Muscle layer of duodenum (tissue), 2 donors: ENCODE measurements around the gene POU2F1.
A peak's percentile ranks its signal among the peaks of the same experiment; 100 is the strongest.
"Not testable (repeated sequence)": the region's sequence is repeated elsewhere in the genome, so short reads cannot be mapped to it uniquely, and the experiment has no call there.

Experiments used
- H3K27ac ChIP-seq: one replicate; pipeline ENCODE4 v1.7.0; 2013; ENCODE audit warnings: mild to moderate bottlenecking, low read length
- H3K27me3 ChIP-seq: one replicate; pipeline ENCODE4 v1.7.0; 2013; ENCODE audit warnings: low read depth, mild to moderate bottlenecking, control low read depth, low read length
- H3K36me3 ChIP-seq, 2 donors: one replicate each; pipeline ENCODE4 v1.7.0; 2013; ENCODE audit warnings: low read length in 2 of 2, control low read depth in 1 of 2, mild to moderate bottlenecking in 1 of 2; ENCODE audit not compliant: insufficient read depth in 2 of 2, control insufficient read depth in 1 of 2
- H3K4me1 ChIP-seq, 2 donors: one replicate each; pipeline ENCODE4 v1.7.0; 2013; ENCODE audit warnings: low read length in 2 of 2, mild to moderate bottlenecking in 2 of 2, control low read depth in 1 of 2, moderate library complexity in 1 of 2; ENCODE audit not compliant: insufficient read depth in 2 of 2, control insufficient read depth in 1 of 2
- H3K4me3 ChIP-seq, 2 donors: one replicate each; pipeline ENCODE4 v1.7.0; 2013; ENCODE audit warnings: low read length in 2 of 2, low read depth in 1 of 2, mild to moderate bottlenecking in 1 of 2
- H3K9me3 ChIP-seq, 2 donors: one replicate each; pipeline ENCODE4 v1.7.0; 2013; ENCODE audit warnings: low read length in 2 of 2, control low read depth in 1 of 2, mild to moderate bottlenecking in 1 of 2; ENCODE audit not compliant: control insufficient read depth in 1 of 2
- donor health status: healthy.

The POU2F1 gene

GRCh38 chr1:167301355-167301754 is 80.7 kb downstream of the POU2F1 start:
- no peaks in the 10 kb centered on the region for H3K36me3 ChIP-seq

GRCh38 chr1:167304165-167304564 is 83.5 kb downstream of the POU2F1 start:
- Histone ChIP-seq H3K9me3 (no peaks in the 10 kb centered on the region), H3K36me3 (no peaks in the 10 kb centered on the region), H3K27me3 (no peaks in the 10 kb centered on the region), H3K27ac (no peak overlapping the region), H3K4me1 (peaks cover 0 to 8% of the 10 kb centered on the region in 2 donors), H3K4me3 (no peak overlapping the region)

More at GRCh38 chr1:167301355-167301754, 80.7 kb downstream of the POU2F1 start:
- no peak overlapping the region for H3K27ac ChIP-seq
- H3K4me3 ChIP-seq: no peak overlapping the region
- peaks cover 0 to 8% of the 10 kb centered on the region in 2 donors for H3K4me1 ChIP-seq
- H3K27me3 ChIP-seq: no peaks in the 10 kb centered on the region
- no peaks in the 10 kb centered on the region for H3K9me3 ChIP-seq

- no peaks in the 10 kb centered on the region for H3K27me3 ChIP-seq
- H3K9me3 ChIP-seq: no peaks in the 10 kb centered on the region
- H3K4me3 ChIP-seq: no peak overlapping the region
- no peaks in the 10 kb centered on the region for H3K36me3 ChIP-seq
- H3K27ac ChIP-seq: no peak overlapping the region
- peaks cover 0 to 8% of the 10 kb centered on the region in 2 donors for H3K4me1 ChIP-seq
Measured at GRCh38 chr1:167305059-167305705, 84.5 kb downstream of the POU2F1 start.

- H3K4me3 ChIP-seq: no peak overlapping the region
- no peaks in the 10 kb centered on the region for H3K9me3 ChIP-seq
- H3K36me3 ChIP-seq: no peaks in the 10 kb centered on the region
- H3K27me3 ChIP-seq: no peaks in the 10 kb centered on the region
- H3K27ac ChIP-seq: no peak overlapping the region
- peaks cover 0 to 8% of the 10 kb centered on the region in 2 donors for H3K4me1 ChIP-seq
Measured at GRCh38 chr1:167305706-167306277, 85.1 kb downstream of the POU2F1 start.

- no peak overlapping the region for H3K27ac ChIP-seq
- peaks cover 0 to 4% of the 10 kb centered on the region in 2 donors for H3K4me1 ChIP-seq
- no peaks in the 10 kb centered on the region for H3K9me3 ChIP-seq
- no peak overlapping the region for H3K4me3 ChIP-seq
- no peaks in the 10 kb centered on the region for H3K36me3 ChIP-seq
- no peaks in the 10 kb centered on the region for H3K27me3 ChIP-seq
Measured at GRCh38 chr1:167310732-167311131, 90.0 kb downstream of the POU2F1 start.

- H3K36me3 ChIP-seq: peaks cover 0 to 6% of the 10 kb centered on the region in 2 donors
- H3K4me3 ChIP-seq: no peak overlapping the region
- H3K27me3 ChIP-seq: no peaks in the 10 kb centered on the region
- H3K27ac ChIP-seq: no peak overlapping the region
- peaks cover 0 to 3% of the 10 kb centered on the region in 2 donors for H3K9me3 ChIP-seq
- H3K4me1 ChIP-seq: no peaks in the 10 kb centered on the region
Measured at GRCh38 chr1:167312871-167313270, 92.2 kb downstream of the POU2F1 start.

- no peaks in the 10 kb centered on the region for H3K27me3 ChIP-seq
- no peaks in the 10 kb centered on the region for H3K4me1 ChIP-seq
- H3K36me3 ChIP-seq: peaks cover 0 to 6% of the 10 kb centered on the region in 2 donors
- H3K27ac ChIP-seq: no peak overlapping the region
- H3K4me3 ChIP-seq: no peak overlapping the region
- peaks cover 0 to 14% of the 10 kb centered on the region in 2 donors for H3K9me3 ChIP-seq
Measured at GRCh38 chr1:167314671-167315070, 94.0 kb downstream of the POU2F1 start.

GRCh38 chr1:167317463-167317862 is 96.8 kb downstream of the POU2F1 start:
- H3K4me1 ChIP-seq: no peaks in the 10 kb centered on the region
- no peak overlapping the region for H3K4me3 ChIP-seq
- no peak overlapping the region for H3K27ac ChIP-seq
- H3K9me3 ChIP-seq: peaks cover 5 to 35% of the 10 kb centered on the region in 2 donors
- peaks cover 0 to 12% of the 10 kb centered on the region in 2 donors for H3K36me3 ChIP-seq
- H3K27me3 ChIP-seq: no peaks in the 10 kb centered on the region

- H3K4me1 ChIP-seq, H3K4me3 ChIP-seq, H3K27me3 ChIP-seq, H3K27ac ChIP-seq: not testable (repeated sequence)
- H3K9me3 ChIP-seq: peaks cover 9 to 47% of the 10 kb centered on the region in 2 donors
- H3K36me3 ChIP-seq: peaks cover 0 to 25% of the 10 kb centered on the region in 2 donors
Measured at GRCh38 chr1:167319206-167319605, 98.5 kb downstream of the POU2F1 start.

GRCh38 chr1:167322483-167322882 is 101.8 kb downstream of the POU2F1 start:
- no peak overlapping the region for H3K27ac ChIP-seq
- peaks cover 0 to 27% of the 10 kb centered on the region in 2 donors for H3K36me3 ChIP-seq
- H3K4me3 ChIP-seq: peak overlapping the region in 1 of 2 donors; percentile 41
- H3K9me3 ChIP-seq: peaks cover 9 to 51% of the 10 kb centered on the region in 2 donors
- H3K27me3 ChIP-seq: no peaks in the 10 kb centered on the region
- H3K4me1 ChIP-seq: no peaks in the 10 kb centered on the region

- no peak overlapping the region for H3K27ac ChIP-seq
- H3K4me3 ChIP-seq: no peak overlapping the region
- no peaks in the 10 kb centered on the region for H3K4me1 ChIP-seq
- no peaks in the 10 kb centered on the region for H3K27me3 ChIP-seq
- peaks cover 0 to 24% of the 10 kb centered on the region in 2 donors for H3K36me3 ChIP-seq
- H3K9me3 ChIP-seq: peaks cover 9 to 37% of the 10 kb centered on the region in 2 donors
Measured at GRCh38 chr1:167325151-167325550, 104.5 kb downstream of the POU2F1 start.
